Psoas muscle (tissue), 8 donors: ENCODE measurements around the gene GLE1. TPM values are rescaled to one million over a fixed set of nuclear protein-coding genes. Genes with fewer than 3 reads are reported as not detected.

Experiments
- ATAC-seq, 4 donors: fragments of 200-7000 bp; cut with Tn5 transposase; one replicate each; pipeline ENCODE4 v1.9.1; 2020; ENCODE audit warnings: moderate library complexity in 3 of 4, mild to moderate bottlenecking in 2 of 4
- DNase-seq, 2 donors: peaks; one replicate each; pipeline ENCODE4 v3.0.0-alpha.2; 2020
- H3K27ac ChIP-seq: fragments of 200-600 bp; one replicate; pipeline ENCODE4 v1.8.0; 2022
- H3K27me3 ChIP-seq, 3 donors: fragments of 200-600 bp in 1 of 3; one replicate each; pipeline versions ENCODE4 v1.6.1 to v1.8.0; 2013 to 2022; ENCODE audit warnings: low read length in 2 of 3, mild to moderate bottlenecking in 2 of 3, moderate library complexity in 1 of 3; ENCODE audit not compliant: insufficient read depth in 3 of 3
- H3K36me3 ChIP-seq, 2 donors: fragments of 200-600 bp in 1 of 2; one replicate each; pipeline versions ENCODE4 v1.6.1 to v1.8.0; 2013 to 2022; ENCODE audit warnings: low read depth in 1 of 2, mild to moderate bottlenecking in 1 of 2, moderate library complexity in 1 of 2; ENCODE audit not compliant: insufficient read depth in 1 of 2
- H3K4me1 ChIP-seq: fragments of 200-600 bp; one replicate; pipeline ENCODE4 v1.8.0; 2022
- H3K4me3 ChIP-seq: fragments of 200-600 bp; one replicate; pipeline ENCODE4 v1.8.0; 2022; ENCODE audit warnings: mild to moderate bottlenecking
- H3K9me3 ChIP-seq: fragments of 200-600 bp; one replicate; pipeline ENCODE4 v1.8.0; 2022
- WGBS, 3 donors: extraction: QIAGEN DNeasy Blood & Tissue Kit; methylation state at CpG; one replicate each; pipeline versions ENCODE4 v1.1.6 to v1.1.7; 2013; 5-methylcytosine and 5-hydroxymethylcytosine counted together
- intact Hi-C, 2 donors: fragments of 100-400 bp; cut with DNase I; formaldehyde crosslinking; loops; one replicate each; pipeline versions ENCODE4 v1.11.0 to v1.14.2; 2022
- polyA plus RNA-seq, 3 donors: library from polyadenylated mRNA; stranded (reverse); fragments of 200-250 nt; gene quantifications; one replicate each; pipeline ENCODE4 v1.2.3, GENCODE V29; 2013
- total RNA-seq, 4 donors: library from RNA; stranded (reverse); fragmentation: NEBNext Ultra II Directional in 2 of 4; extraction: Animal tissue kit (Norgen Biotek cat#: 25700) in 2 of 4; gene quantifications; one replicate each; pipeline versions ENCODE4 v1.2.1 to v1.2.4, GENCODE V29; 2021 to 2023
- TF ChIP-seq, protein P1 (sequence below): fragments of 200-600 bp; IDR thresholded peaks from one replicate; pipeline ENCODE4 v1.8.0; 2022; ENCODE audit warnings: antibody characterized with exemption
- donor health status: healthy with polysubstance abuse.
- donor health status: DM: no; HTN: no; CAD: no; lungs with moderate emphysema.
- donor health status: Bipolar disorder and iron deficiency.
- donor health status: healthy.
- donor health status: DM: yes; HTN: yes; CAD: no.
- donor health status: DM: no; HTN: no; CAD: no.
- donor health status: DM: no; HTN: no; CAD: no.
- donor health status: DM: yes; HTN: yes; CAD: no.

GLE1 gene
- total and polyA plus RNA-seq, 7 donors, result 10.3 to 29.5 (median 22.1) TPM

DNA sequence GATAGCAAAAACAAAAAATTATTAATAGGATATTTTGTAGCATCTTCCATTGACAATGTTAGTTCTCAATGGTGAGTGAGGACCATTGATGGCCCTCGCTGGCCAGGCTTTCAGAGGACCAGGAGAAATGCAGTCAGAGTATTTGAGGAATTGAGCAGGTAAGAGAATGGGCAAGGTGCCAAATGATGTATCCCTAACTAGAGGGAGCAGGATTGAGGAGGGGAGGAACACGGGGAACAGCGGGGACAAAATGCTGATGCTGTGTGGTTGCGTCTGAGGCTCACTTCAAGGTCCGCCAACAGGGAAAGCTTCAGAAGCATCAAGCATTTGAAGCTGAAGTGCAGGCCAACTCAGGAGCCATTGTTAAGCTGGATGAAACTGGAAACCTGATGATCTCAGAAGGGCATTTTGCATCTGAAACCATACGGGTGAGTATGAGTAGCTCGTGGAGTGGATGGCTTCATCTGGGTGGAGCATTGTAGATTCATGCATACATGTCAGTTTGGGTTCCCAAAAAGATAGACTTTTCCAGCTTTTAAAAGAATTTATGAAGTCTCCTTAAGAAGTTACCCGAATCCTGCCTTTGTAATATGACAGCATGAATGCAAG lies 64.1 kb downstream of the GLE1 start:
- H3K4me3 ChIP-seq, result no peak overlapping the region
- H3K27me3 ChIP-seq, result no peaks in the 10 kb centered on the region
- H3K9me3 ChIP-seq, result no peaks in the 10 kb centered on the region
- TF ChIP-seq, protein P1, sequence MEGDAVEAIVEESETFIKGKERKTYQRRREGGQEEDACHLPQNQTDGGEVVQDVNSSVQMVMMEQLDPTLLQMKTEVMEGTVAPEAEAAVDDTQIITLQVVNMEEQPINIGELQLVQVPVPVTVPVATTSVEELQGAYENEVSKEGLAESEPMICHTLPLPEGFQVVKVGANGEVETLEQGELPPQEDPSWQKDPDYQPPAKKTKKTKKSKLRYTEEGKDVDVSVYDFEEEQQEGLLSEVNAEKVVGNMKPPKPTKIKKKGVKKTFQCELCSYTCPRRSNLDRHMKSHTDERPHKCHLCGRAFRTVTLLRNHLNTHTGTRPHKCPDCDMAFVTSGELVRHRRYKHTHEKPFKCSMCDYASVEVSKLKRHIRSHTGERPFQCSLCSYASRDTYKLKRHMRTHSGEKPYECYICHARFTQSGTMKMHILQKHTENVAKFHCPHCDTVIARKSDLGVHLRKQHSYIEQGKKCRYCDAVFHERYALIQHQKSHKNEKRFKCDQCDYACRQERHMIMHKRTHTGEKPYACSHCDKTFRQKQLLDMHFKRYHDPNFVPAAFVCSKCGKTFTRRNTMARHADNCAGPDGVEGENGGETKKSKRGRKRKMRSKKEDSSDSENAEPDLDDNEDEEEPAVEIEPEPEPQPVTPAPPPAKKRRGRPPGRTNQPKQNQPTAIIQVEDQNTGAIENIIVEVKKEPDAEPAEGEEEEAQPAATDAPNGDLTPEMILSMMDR, result no peak
- ATAC-seq (no peak), DNase-seq (no peak)
- no peaks in the 10 kb centered on the region for H3K4me1 ChIP-seq
- intact Hi-C loops, result no loop called here
- no peak overlapping the region for H3K27ac ChIP-seq
- H3K36me3 ChIP-seq, result peaks cover 2 to 74% of the 10 kb centered on the region in 2 donors
- WGBS, 3 donors, result 63 to 77% (median 68%) methylated on average over 8 of the region's 8 CpGs

- DNase-seq (no peak), ATAC-seq (no peak)
- 57 to 72% (median 65%) methylated on average over 4 of the region's 4 CpGs for WGBS, 3 donors
- TF ChIP-seq, protein P1, result no peak
- H3K9me3 ChIP-seq, result no peaks in the 10 kb centered on the region
- H3K36me3 ChIP-seq, result peaks cover 20 to 96% of the 10 kb centered on the region in 2 donors
- no peaks in the 10 kb centered on the region for H3K27me3 ChIP-seq
- intact Hi-C loops, result no loop called here
- H3K4me3 ChIP-seq, result no peak overlapping the region
- H3K27ac ChIP-seq, result no peak overlapping the region
- no peaks in the 10 kb centered on the region for H3K4me1 ChIP-seq
Observed at GRCh38 chr9:128575469-128575868, 71.0 kb downstream of the GLE1 start.

DNA sequence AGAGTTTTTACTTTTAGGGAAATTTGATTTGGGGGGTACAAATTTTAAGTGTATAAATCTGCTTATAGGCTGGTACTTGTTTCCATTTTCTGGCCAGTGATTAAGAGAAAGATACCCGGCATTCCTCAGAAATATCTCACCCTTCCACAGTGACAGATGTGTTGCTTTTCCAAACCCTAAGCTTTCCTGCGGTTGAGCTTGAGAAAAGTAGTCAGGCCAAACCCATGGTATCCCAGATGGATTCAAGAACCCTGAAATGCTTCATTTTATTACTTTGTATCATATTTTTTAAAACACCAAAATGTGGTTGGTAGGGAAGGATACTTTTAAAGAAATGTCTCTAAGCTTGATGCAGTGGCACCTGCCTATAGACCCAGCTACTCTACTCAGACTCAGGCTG lies 71.4 kb downstream of the GLE1 start:
- Histone ChIP-seq H3K36me3 (peaks cover 20 to 96% of the 10 kb centered on the region in 2 donors), H3K9me3 (no peaks in the 10 kb centered on the region), H3K4me1 (no peaks in the 10 kb centered on the region), H3K27me3 (no peaks in the 10 kb centered on the region), H3K27ac (no peak overlapping the region), H3K4me3 (no peak overlapping the region)
- no peak for ATAC-seq
- WGBS, 3 donors, result 86 to 90% (median 87%) methylated on average over 2 of the region's 2 CpGs
- TF ChIP-seq, protein P1, result no peak
- intact Hi-C loops, result no loop called here
- DNase-seq, result no peak

DNA sequence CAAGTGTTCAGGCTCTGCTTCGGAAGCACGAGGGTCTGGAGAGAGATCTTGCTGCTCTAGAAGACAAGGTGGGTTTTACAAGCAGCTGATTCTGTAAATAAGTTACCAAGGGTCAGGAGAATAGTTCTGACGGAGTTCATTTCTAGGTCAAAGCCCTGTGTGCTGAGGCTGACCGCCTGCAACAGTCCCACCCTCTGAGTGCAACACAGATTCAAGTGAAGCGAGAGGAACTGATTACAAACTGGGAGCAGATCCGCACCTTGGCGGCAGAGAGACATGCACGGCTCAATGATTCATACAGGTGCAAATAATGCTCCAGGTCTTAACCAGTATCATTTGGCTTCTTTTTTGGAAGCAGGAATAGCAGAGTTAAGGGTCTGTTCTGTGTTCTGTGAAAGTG lies 72.7 kb downstream of the GLE1 start:
- Histone ChIP-seq H3K27me3 (no peaks in the 10 kb centered on the region), H3K9me3 (no peaks in the 10 kb centered on the region), H3K36me3 (peaks cover 21 to 97% of the 10 kb centered on the region in 2 donors), H3K27ac (no peak overlapping the region), H3K4me1 (no peaks in the 10 kb centered on the region), H3K4me3 (no peak overlapping the region)
- 93 to 95% (median 93%) methylated on average over 8 of the region's 8 CpGs for WGBS, 3 donors
- ATAC-seq (no peak), DNase-seq (no peak)
- intact Hi-C loops, result no loop called here
- TF ChIP-seq, protein P1, result no peak

DNA sequence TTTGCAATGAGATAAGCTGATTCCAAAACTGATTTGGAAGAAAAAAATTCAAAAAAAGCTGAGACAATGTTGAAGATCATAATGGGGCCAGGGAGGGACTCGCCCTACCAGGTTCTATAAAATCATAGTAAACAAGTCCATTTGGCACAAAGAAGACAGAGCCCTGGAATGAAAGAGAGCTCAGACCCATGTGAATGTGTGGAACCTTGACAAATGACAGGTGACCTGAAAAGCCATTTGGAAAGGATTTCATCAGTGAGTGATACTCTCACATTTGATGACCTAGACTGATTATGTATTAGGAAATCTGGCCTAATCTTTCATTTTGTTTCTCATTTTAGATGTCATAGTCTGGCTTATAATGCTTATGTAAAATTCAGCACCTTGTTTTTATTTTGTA lies 74.7 kb downstream of the GLE1 start:
- WGBS, 3 donors, result 94 to 100% (median 97%) methylated on average over 1 of the region's 1 CpG
- TF ChIP-seq, protein P1, result no peak
- Histone ChIP-seq H3K27me3 (no peaks in the 10 kb centered on the region), H3K36me3 (peaks cover 36 to 100% of the 10 kb centered on the region in 2 donors), H3K4me3 (no peak overlapping the region), H3K4me1 (no peaks in the 10 kb centered on the region), H3K27ac (no peak overlapping the region), H3K9me3 (no peaks in the 10 kb centered on the region)
- ATAC-seq (no peak), DNase-seq (no peak)
- intact Hi-C loops, result no loop called here
